HG02981 (cell line): ENCODE results near the gene OR6S1.
"Not testable (repeated sequence)": the region's sequence is repeated elsewhere in the genome, so short reads cannot be mapped to it uniquely, and the experiment has no call there.

Experiments used
- ATAC-seq: cut with Tn5 transposase; IDR thresholded peaks from one replicate; pipeline ENCODE4 v1.9.1; 2021; ENCODE audit warnings: mild to moderate bottlenecking, moderate library complexity; ENCODE audit not compliant: unreplicated experiment

Gene OR6S1

GRCh38 chr14:20612403-20612802 lies 29.1 kb downstream of the OR6S1 start:
- no peak for ATAC-seq

DNA sequence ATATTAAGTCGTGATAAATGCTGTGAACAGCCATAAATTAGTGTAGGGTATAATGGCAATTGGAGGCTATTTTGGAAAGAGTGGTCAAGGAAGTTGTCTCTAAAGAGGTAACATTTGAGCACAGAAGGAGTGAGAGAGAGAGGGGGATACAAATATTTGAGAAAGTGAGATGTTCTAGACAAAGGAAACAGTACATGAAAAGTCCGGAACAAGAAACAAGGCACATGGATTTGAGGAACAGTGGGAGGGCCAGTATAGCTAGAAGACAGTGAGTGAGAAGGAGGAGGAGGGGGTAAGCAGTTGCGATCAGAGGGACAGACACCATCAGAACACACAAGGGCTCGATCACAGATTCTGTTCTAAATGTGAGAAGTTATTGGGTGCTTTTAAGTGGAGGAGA lies 30.2 kb downstream of the OR6S1 start:
- ATAC-seq, result no peak

- no peak for ATAC-seq
Observed at GRCh38 chr14:20610002-20610765, 31.3 kb downstream of the OR6S1 start.

GRCh38 chr14:20609215-20610001 lies 32.1 kb downstream of the OR6S1 start:
- ATAC-seq, result no peak

DNA sequence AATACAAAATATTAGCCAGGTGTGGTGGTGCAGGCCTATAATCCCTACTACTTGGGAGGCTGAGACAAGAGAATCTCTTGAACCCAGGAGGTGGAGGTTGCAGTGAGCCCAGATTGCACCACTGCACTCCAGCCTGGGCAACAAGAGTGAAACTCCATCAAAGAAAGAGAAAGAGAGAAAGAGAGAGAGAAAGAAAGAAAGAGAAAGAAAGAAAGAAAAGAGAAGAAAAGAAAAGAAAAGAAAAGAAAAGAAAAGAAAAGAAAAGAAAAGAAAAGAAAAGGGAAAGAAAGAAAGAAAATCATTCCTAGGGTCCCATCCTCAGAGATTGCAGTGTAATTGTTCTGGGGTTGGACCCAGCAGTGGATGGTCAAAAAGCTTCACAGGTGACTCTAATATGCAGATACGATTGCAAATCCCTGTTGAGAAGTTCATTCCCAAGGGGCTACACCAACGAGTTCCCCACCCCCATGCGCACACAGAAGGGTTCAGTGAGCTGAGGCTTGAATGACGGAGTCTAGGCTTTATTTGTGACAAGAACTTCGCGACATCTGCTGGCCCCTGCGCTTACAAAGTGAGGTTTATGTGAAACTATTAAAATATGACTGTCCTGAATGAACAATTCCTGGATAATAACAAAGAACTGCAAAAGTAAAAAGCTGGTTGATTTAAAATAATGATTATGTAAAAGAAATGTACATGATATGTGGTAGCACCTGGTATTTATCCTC lies 32.9 kb downstream of the OR6S1 start:
- no peak for ATAC-seq

DNA sequence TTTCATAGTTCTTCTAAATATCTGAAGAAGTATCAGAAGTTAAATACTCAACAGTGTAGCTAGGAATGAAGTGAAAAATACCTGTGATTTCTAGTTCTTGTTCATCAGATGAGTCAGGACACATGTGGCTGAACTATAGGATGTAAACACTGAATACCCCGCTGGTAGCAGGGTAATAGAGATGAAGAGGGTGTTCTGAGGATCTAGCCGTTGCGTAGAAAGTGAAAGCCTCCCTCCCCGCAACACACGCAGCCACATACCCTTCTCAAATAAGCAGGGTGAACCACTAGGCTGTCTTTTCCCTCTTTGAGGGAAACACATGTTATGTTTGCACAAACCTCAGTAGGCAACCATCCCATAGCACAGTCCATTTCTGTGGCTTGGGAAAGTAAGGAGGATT lies 33.9 kb downstream of the OR6S1 start:
- no peak for ATAC-seq

DNA sequence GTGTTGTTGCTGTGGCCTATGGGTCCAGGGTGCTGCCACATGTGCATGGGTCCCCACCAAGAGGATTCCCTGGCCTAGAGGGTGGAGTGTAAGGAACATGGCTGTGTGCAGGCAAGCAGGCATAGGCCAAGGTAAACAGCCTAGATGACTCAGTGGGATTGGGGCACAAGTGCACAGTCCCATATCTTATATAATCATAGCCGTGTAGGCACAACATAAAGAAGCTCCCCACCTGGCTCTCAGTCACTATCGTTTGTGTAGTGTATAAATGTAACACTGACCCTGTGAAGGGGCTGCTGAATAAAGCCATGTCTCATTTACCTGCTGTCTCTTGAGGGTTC lies 34.6 kb downstream of the OR6S1 start:
- ATAC-seq, result no peak

DNA sequence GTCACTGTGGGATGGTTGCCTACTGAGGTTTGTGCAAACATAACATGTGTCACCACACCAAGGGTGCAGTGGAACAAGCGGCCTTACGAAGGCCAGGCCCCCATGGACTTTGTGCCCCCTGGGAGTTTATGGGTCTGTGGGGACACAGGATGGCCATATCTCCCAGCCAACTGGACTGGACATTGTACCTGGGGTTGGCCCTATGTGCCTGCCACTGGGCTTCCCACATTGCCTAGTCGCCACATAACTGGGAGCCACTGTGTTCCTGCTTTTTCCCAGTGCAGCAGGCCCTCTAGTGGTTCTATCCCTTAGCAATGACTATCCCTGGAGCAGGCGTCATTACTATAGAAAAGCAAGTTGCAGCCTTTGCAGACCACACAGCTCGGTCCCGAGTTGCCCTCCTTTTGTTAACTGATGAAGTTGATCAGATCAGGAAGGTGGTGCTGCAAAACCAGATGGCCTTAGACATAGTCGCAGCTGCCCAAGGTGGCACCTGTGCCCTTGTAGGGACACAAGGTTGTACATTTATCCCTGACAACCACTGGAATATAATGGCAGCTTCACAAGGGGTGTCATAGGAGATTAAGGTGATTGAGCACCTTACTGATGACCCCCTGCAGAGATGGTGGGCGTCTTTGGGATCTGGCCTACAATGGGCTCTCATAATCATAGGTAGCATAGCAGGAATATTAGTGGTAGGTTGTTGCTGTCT lies 35.1 kb downstream of the OR6S1 start:
- no peak for ATAC-seq

GRCh38 chr14:20603813-20604690 lies 37.4 kb downstream of the OR6S1 start:
- ATAC-seq, result no peak

- ATAC-seq, result no peak
Observed at GRCh38 chr14:20602583-20602982, 38.9 kb downstream of the OR6S1 start.

DNA sequence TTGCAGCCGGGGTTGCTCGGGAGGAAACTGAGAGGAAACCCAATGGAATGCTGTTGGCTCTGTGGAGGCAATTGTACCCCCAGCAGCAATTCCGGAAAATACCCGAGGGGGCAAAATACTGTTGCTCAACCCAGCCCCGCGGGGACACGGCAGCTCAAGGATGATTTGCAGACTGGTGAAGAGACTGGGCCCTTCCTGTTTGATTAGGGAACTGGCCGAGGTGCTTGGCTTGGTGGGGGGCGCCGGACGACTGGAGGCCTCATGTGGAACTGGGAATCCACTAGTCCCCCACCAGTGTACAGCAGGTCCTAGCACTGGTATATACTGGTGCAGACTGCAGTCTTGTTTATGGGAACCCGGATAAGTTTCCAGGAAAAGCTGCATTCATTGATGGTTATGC lies 40.0 kb downstream of the OR6S1 start:
- ATAC-seq, result no peak

GRCh38 chr14:20597108-20597507 lies 44.4 kb downstream of the OR6S1 start:
- ATAC-seq, result no peak

DNA sequence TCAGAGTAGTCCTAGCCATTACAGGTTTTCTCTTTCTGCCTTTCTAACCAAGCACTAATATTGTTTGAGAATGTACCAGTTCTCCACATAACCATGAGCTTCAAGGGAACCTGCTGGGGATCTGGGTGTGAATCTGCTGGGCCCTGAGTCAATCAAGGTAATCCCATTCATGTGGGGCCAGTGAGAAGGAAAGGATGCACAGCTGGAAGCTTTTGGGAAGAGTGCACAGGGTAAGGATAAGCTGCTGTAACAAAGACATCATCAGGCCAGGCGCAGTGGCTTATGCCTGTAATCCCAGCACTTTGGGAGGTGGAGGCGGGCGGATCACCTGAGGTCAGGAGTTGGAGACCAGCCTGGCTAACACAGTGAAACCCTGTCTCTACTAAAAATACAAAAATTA lies 45.8 kb downstream of the OR6S1 start:
- ATAC-seq, result not testable (repeated sequence)

DNA sequence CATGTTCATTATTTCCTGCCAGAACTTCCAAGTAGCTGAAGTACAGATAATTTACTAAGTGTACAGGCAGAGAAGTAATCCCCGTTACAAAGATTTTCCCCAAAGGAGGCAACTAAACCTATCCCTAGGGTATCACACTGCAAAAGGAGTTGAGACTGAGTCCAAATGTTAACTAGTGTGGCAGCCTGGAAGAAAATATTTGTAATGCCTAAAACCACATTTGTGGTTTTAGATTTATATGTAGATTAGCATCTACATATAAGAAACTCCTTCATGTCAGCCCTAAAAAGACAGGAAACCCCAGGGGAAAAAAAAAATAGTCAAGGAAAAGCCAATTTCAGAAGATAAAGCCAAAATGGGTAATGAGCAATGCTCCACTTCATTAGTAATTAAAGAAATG lies 48.9 kb downstream of the OR6S1 start:
- ATAC-seq, result no peak

- ATAC-seq, result no peak
Observed at GRCh38 chr14:20591235-20591634, 50.3 kb downstream of the OR6S1 start, which contains the start of gene RNASE12. TSS of gene RNASE12 (minus strand) at chr14:20591376. CDS start at chr14:20590723, 653 bp downstream.
